HEK293T (cell line): ENCODE results near the gene SORBS1.

Experiments used
- CTCF ChIA-PET: fragments of 350-600 bp; formaldehyde crosslinking; extraction: SDS; loops from one replicate; lab custom pipeline; 2021; ENCODE audit warnings: antibody characterized with exemption, inconsistent platforms; lab: Yijun Ruan, JAX
- POLR2A ChIA-PET: fragments of 350-600 bp; formaldehyde crosslinking; extraction: SDS; loops from one replicate; lab custom pipeline; 2020; ENCODE audit warnings: antibody characterized with exemption, inconsistent platforms; lab: Yijun Ruan, JAX
- DNase-seq: peaks from one replicate; pipeline ENCODE4 v3.0.0; 2012; ENCODE audit warnings: mixed read lengths; ENCODE audit errors: extremely low spot score
- ARNT ChIP-seq: fragments of 450-650 bp; IDR thresholded peaks from 2 replicates; pipeline ENCODE4 v1.6.1; 2017; ENCODE audit warnings: mild to moderate bottlenecking
- BHLHE40 ChIP-seq: fragments of 450-650 bp; IDR thresholded peaks from 2 replicates; pipeline ENCODE4 v1.6.1; 2016; ENCODE audit warnings: mild to moderate bottlenecking, moderate library complexity, borderline replicate concordance
- CTBP1 ChIP-seq: fragments of 450-650 bp; IDR thresholded peaks from 2 replicates; pipeline ENCODE4 v1.6.1; 2016; ENCODE audit warnings: borderline replicate concordance
- ELF4 ChIP-seq: fragments of 450-650 bp; IDR thresholded peaks from 2 replicates; pipeline ENCODE4 v1.6.1; 2017; ENCODE audit warnings: antibody characterized with exemption
- FOXA1 ChIP-seq: fragments of 450-650 bp; IDR thresholded peaks from 2 replicates; pipeline ENCODE4 v1.6.1; 2016; ENCODE audit warnings: mild to moderate bottlenecking
- FOXK2 ChIP-seq: fragments of 450-650 bp; IDR thresholded peaks from 2 replicates; pipeline ENCODE4 v1.6.1; 2016; ENCODE audit warnings: mild to moderate bottlenecking
- FOXM1 ChIP-seq: fragments of 450-650 bp; IDR thresholded peaks from 2 replicates; pipeline ENCODE4 v1.6.1; 2017; ENCODE audit warnings: mild to moderate bottlenecking, borderline replicate concordance
- HDGF ChIP-seq: fragments of 450-650 bp; IDR thresholded peaks from 2 replicates; pipeline ENCODE4 v1.6.1; 2017; ENCODE audit warnings: antibody characterized with exemption, borderline replicate concordance
- L3MBTL2 ChIP-seq: fragments of 450-650 bp; conservative IDR thresholded peaks from 2 replicates; pipeline ENCODE4 v1.6.1; 2016; ENCODE audit warnings: mild to moderate bottlenecking
- LEF1 ChIP-seq: fragments of 450-650 bp; IDR thresholded peaks from 2 replicates; pipeline ENCODE4 v1.6.1; 2017; ENCODE audit warnings: mild to moderate bottlenecking, borderline replicate concordance
- NFRKB ChIP-seq: fragments of 450-650 bp; IDR thresholded peaks from 2 replicates; pipeline ENCODE4 v1.6.1; 2016; ENCODE audit warnings: mild to moderate bottlenecking, moderate library complexity
- PKNOX1 ChIP-seq: fragments of 450-650 bp; IDR thresholded peaks from 2 replicates; pipeline ENCODE4 v1.6.1; 2016
- SP1 ChIP-seq: fragments of 450-650 bp; IDR thresholded peaks from 2 replicates; pipeline ENCODE4 v1.6.1; 2017
- SUZ12 ChIP-seq: fragments of 450-650 bp; IDR thresholded peaks from 2 replicates; pipeline ENCODE4 v1.6.1; 2016; ENCODE audit warnings: mild to moderate bottlenecking
- TARDBP ChIP-seq: fragments of 450-650 bp; IDR thresholded peaks from 2 replicates; pipeline ENCODE4 v1.6.1; 2016
- ZNF384 ChIP-seq: fragments of 450-650 bp; IDR thresholded peaks from 2 replicates; pipeline ENCODE4 v1.6.1; 2016

Gene SORBS1

GRCh38 chr10:95416973-95417372 lies 144.2 kb downstream of the SORBS1 start:
- ChIA-PET POLR2A (no interaction called here), CTCF (no interaction called here)
- TF ChIP-seq LEF1 (no peak), FOXA1 (no peak)
- DNase-seq = no peak

- ChIA-PET CTCF (no interaction called here), POLR2A (no interaction called here)
- TF ChIP-seq TARDBP (no peak), CTBP1 (no peak), FOXK2 (no peak), L3MBTL2 (no peak), NFRKB (no peak), FOXA1 (no peak), LEF1 (no peak), SUZ12 (no peak), FOXM1 (no peak)
Measured at GRCh38 chr10:95416270-95416669, 144.9 kb downstream of the SORBS1 start.

GRCh38 chr10:95415621-95416031 lies 145.5 kb downstream of the SORBS1 start:
- POLR2A ChIA-PET = no interaction called here
- no peak for DNase-seq
- CTCF ChIA-PET = no interaction called here
- TF ChIP-seq SUZ12 (no peak), FOXK2 (no peak)

More at GRCh38 chr10:95416270-95416669, 144.9 kb downstream of the SORBS1 start:
- no peak for DNase-seq

DNA sequence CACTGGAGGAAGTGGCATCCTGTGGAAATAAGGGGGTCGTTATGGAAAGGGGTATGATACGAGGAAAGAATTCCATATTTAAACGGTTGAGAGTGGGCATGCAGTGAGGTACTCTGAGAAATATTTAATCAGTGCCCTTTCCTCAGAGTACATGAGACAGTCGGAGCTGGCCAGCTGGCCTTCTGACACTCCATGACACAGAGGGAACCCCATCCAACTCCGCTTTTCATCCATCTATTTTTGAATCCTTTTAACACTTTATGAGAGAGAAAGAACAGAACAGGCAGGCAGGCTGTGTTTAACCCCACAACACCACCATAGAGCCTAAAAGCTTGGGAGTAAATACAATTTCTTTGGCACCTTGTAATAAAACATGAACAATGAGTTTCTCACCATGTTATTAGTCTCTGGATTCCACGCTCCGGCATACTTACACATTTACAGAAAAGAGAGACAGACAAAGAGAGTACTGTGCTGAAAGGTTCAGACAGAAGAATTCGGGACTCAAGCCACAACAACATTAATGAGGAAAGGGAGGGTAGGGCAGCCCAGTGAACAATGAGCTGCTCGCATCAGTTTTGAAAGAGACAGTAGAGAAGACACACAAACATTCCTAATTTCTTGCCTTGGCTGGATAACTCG lies 146.2 kb downstream of the SORBS1 start:
- ChIA-PET CTCF (no interaction called here), POLR2A (no interaction called here)
- DNase-seq = no peak
- TF ChIP-seq NFRKB (no peak), CTBP1 (no peak), FOXK2 (no peak), L3MBTL2 (no peak), ARNT (no peak), TARDBP (no peak), HDGF (no peak), PKNOX1 (no peak), FOXA1 (no peak), LEF1 (no peak), ZNF384 (no peak), FOXM1 (no peak), ELF4 (no peak)

DNA sequence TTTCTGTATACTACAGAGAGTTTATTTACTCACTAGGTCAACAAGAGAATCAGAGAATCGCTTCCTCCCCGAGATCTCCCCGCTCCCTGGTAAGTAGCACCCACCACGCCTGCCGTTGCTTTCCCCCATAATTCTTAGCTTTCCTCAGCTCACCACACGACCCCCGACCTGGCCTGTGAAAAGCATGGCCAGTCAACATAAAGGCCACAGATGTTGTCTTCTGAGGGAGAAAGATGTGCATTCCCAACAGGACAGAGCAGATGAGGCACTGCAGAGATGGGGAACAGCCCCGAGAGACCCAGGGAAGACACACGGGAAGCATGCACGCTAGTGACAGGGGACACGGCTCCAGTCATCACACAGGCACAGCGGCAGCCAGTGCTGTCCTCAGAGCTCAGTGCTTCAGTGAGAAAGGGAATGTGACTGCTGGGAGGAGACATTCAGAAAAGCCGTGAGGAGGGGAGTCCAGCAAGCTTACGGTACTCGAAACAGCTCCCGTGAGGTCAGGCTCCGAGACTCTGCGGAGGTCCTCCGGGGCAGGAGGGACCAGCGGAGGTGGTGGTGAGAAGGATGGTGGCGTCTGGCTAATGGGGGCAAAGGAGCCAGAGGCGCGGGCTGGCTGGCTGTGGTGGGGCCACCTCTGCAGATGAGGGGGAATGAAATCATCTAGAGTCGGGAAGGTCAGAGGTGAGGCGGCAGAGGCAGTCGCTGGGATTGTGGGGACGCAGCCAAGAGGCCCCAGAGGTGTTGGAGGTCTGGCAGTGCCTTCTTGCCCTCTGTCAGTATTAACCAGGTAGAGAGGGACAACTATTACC lies 146.9 kb downstream of the SORBS1 start:
- POLR2A ChIA-PET = no interaction called here
- no peak for DNase-seq
- TF ChIP-seq HDGF = no peak
- no peak for TF ChIP-seq FOXA1
- no peak for TF ChIP-seq ARNT
- TF ChIP-seq L3MBTL2 = no peak
- TF ChIP-seq SP1 = no peak
- no peak for TF ChIP-seq FOXM1
- no peak for TF ChIP-seq ZNF384
- TF ChIP-seq LEF1 = no peak
- CTCF ChIA-PET = no interaction called here

DNA sequence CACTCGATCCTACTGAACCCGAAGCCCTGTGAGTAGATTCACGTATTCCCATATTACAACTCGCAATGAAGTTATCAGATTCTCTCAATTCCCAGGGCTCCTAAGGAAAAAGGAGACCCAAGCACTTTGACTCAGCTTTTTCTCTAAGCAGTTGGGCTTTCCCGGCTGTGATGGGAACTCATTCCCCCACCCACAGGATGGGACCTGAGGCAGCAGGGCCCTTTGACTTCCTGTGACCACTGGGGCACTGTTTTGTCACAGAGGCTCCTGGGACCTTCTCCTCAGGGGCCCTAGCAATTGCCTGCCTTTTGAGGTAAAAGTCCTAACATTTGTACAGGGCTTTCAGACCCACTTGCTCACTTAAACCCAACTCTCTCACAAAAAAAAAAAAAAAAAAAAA lies 147.6 kb downstream of the SORBS1 start:
- TF ChIP-seq FOXA1 (no peak), SUZ12 (no peak), L3MBTL2 (no peak), FOXK2 (no peak), ARNT (no peak), FOXM1 (no peak), NFRKB (no peak), SP1 (no peak), CTBP1 (no peak), LEF1 (no peak), HDGF (no peak), BHLHE40 (no peak), PKNOX1 (no peak)
- no peak for DNase-seq
- ChIA-PET POLR2A (no interaction called here), CTCF (no interaction called here)

GRCh38 chr10:95411635-95412034 lies 149.5 kb downstream of the SORBS1 start:
- no peak for DNase-seq
- ChIA-PET CTCF (no interaction called here), POLR2A (no interaction called here)
- TF ChIP-seq NFRKB = no peak
- no peak for TF ChIP-seq HDGF
- TF ChIP-seq ZNF384 = no peak
- no peak for TF ChIP-seq FOXA1
- no peak for TF ChIP-seq FOXK2
- TF ChIP-seq PKNOX1 = no peak
- no peak for TF ChIP-seq SUZ12
- TF ChIP-seq TARDBP = no peak
- TF ChIP-seq ARNT = no peak
- TF ChIP-seq CTBP1 = no peak
- TF ChIP-seq SP1 = no peak
- TF ChIP-seq LEF1 = no peak
- TF ChIP-seq L3MBTL2 = no peak
- TF ChIP-seq ELF4 = no peak
- TF ChIP-seq FOXM1 = no peak
- TF ChIP-seq BHLHE40 = no peak
